RWPE1 (cell line): Measurements from ENCODE around the gene RUNX1.

ENCODE experiments used
- CTCF ChIA-PET: fragments of 350-600 bp; sonication (Branson Sonifier 250); formaldehyde crosslinking; extraction: SDS; loops from one replicate; lab custom pipeline; 2021; lab: Yijun Ruan, JAX
- POLR2A ChIA-PET: fragments of 400-600 bp; formaldehyde crosslinking; extraction: SDS; loops from one replicate; lab custom pipeline; 2020; ENCODE audit warnings: antibody characterized with exemption; ENCODE audit not compliant: low non-redundant PET; lab: Yijun Ruan, JAX
- DNase-seq: peaks from one replicate; pipeline ENCODE4 v3.0.0; 2012; ENCODE audit warnings: low spot score
- H3K27ac ChIP-seq: fragments of 450-650 bp; 2 replicates; pipeline ENCODE4 v1.5.1; 2017
- TF ChIP-seq, protein P1 (sequence below): fragments of 450-650 bp; conservative IDR thresholded peaks from 2 replicates; pipeline ENCODE4 v1.5.1; 2017; ENCODE audit warnings: low read depth, mild to moderate bottlenecking

RUNX1 gene

DNA sequence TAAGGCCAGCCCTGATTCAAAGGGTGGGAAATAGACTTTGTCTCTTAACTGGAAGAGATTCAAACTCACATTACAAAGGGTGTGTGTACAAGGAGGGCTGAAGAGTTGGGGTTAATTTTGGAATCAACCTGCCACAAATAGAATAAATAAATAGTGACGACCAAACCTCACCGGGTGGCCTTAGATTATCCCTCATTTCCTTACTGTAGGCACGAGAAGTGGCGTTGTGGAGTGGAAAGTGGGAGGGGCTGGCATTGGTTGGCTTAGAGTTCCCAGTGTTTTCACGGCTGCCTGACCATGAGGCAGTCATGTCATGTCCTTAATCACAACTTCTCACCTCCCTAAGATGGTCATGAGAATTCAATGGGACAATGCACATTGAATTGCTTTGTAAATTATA lies 21.3 kb upstream of the RUNX1 start:
- CTCF ChIA-PET = no interaction called here

DNA sequence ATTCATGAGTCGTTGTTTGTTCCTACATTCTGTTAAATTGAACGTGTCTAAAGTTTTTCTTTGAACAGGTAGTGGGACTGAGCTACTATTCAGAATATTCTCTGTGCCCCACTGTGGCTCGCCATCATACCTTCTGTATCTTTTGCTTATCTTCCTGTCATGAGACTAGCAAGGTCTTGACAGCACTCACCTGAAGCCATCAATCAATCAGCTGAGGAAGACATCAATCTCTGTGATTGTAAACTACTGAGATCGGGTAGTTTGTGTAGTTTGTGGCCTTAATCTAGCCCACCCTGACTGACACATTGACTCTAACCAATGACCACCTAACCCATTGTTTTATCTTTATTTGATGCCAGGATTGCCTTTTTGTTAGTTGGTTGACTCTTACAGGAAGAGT lies 17.7 kb upstream of the RUNX1 start:
- no peak overlapping the region for H3K27ac ChIP-seq
- TF ChIP-seq, protein P1, sequence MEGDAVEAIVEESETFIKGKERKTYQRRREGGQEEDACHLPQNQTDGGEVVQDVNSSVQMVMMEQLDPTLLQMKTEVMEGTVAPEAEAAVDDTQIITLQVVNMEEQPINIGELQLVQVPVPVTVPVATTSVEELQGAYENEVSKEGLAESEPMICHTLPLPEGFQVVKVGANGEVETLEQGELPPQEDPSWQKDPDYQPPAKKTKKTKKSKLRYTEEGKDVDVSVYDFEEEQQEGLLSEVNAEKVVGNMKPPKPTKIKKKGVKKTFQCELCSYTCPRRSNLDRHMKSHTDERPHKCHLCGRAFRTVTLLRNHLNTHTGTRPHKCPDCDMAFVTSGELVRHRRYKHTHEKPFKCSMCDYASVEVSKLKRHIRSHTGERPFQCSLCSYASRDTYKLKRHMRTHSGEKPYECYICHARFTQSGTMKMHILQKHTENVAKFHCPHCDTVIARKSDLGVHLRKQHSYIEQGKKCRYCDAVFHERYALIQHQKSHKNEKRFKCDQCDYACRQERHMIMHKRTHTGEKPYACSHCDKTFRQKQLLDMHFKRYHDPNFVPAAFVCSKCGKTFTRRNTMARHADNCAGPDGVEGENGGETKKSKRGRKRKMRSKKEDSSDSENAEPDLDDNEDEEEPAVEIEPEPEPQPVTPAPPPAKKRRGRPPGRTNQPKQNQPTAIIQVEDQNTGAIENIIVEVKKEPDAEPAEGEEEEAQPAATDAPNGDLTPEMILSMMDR = no peak
- DNase-seq = no peak
- ChIA-PET POLR2A (no interaction called here), CTCF (interaction anchor here (0.5 to 0.7 kb wide), 3 partner anchors 28 to 186 kb away, joined by 3 to 4 read pairs (median 3); no protein-coding TSS in a partner anchor)

More for the DNA sequence above, 21.3 kb upstream of the RUNX1 start:
- no peak for DNase-seq
- no peak overlapping the region for H3K27ac ChIP-seq
- TF ChIP-seq, protein P1 = no peak
- POLR2A ChIA-PET = no interaction called here

DNA sequence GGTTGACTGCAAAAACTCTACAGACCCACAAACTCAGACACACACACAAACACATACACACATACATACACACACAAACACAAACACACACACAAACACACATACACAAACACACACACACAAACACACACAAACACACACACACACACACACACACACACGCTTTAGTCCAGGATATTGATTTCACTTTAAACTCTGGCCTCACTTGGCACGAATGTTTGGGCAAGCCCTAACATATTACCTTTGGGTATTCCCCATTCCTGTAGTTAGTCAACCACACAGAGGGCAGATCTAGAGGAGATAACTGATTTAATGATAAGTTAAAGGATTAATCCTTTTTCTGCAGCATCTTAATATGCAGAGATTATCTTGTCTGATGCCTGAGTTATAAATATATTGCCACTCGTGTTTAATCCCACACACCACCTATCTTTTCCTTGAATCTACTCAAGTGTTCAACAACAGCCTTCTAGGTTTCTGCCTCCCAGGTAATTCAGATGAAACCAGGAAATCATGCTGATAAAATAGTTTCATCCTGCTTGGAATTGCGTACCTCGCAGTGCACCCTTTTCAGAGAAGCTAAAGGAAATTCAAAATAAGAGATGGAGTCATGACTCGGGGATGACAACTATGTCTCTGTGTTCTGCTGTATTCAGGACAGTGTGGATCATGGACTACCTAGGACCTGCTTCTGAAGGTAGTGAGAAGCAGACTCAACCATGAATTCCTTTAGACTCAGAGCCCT lies 14.5 kb upstream of the RUNX1 start:
- peak; percentile 87 for DNase-seq
- ChIA-PET CTCF (interaction anchor here (0.5 kb wide), 1 partner anchor 786 kb away, joined by 3 read pairs; no protein-coding TSS in a partner anchor), POLR2A (no interaction called here)
- TF ChIP-seq, protein P1 = no peak
- H3K27ac ChIP-seq = no peak overlapping the region

DNA sequence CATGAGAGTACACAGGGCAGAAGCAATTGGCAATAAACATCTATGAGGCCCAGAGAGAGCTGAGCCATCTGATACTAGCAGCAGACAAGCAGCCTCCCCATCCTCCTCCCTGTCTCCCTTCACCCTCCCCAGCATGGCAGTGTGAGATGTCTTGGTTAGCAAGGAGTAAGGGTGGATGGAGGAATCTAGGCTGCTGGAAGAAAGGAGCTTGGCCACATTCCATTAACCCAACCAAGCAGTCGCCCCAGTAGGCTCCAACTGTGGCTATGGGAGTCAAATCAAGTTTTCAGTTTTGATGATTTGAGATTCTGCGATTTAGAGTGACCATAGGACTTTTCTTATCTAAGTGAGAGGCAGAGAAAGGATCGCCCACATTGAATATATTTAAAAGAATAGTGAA lies 12.9 kb upstream of the RUNX1 start:
- TF ChIP-seq, protein P1 = no peak
- ChIA-PET CTCF (no interaction called here), POLR2A (no interaction called here)
- DNase-seq = no peak
- no peak overlapping the region for H3K27ac ChIP-seq

DNA sequence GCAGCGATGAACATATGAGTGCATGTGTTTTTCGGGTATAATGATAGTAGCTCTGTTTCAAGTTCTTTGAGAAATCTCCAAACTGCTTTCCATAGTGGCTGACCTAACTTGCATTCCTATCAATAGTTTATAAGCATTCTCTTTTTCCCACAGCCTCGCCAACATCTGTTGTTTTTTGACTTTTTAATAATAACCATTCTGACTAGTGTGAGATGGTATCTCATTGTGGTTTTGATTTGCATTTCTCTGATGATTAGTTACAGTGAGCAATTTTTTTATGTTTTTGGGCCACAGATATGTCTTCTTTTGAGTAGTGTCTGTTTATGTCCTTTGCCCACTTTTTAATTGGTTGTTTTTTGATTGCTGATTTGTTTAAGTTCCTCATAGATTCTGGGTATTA lies 10.6 kb upstream of the RUNX1 start:
- TF ChIP-seq, protein P1 = no peak
- no peak overlapping the region for H3K27ac ChIP-seq
- POLR2A ChIA-PET = no interaction called here
- DNase-seq = no peak
- CTCF ChIA-PET = no interaction called here

DNA sequence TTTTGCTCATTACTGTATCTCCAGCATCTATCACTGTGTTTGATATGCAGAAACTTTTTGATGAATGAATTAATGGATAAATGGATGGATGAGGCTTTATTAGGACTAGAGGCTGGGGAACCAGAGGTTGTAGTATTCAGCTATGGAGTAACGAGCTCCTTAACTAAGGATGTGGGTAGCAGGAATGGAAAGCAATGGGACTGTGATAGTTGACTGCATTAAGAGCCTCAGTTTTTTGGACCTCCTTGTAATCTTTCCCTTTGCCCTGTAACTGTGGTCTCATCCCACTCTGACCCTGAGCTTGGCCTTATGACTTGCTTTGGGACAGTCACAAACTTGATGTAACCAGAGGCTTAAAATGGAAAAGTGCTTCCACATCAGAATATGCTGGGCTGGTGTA lies 9.0 kb upstream of the RUNX1 start:
- ChIA-PET POLR2A (no interaction called here), CTCF (no interaction called here)
- no peak for DNase-seq
- TF ChIP-seq, protein P1 = no peak
- no peak overlapping the region for H3K27ac ChIP-seq
